Stimulated activated CD8-positive, alpha-beta memory T cell treated with anti-CD3 and anti-CD28 coated beads, Interleukin-12 subunit alpha, Interleukin-12 subunit beta, amount 100 ng/mL, for 24 hours (primary cell): ENCODE data around the gene SNRNP27.
A peak's percentile ranks its signal among the peaks of the same experiment; 100 is the strongest.
"Not testable (repeated sequence)": the region's sequence is repeated elsewhere in the genome, so short reads cannot be mapped to it uniquely, and the experiment has no call there.

ENCODE experiments used
- DNase-seq: peaks from one replicate; pipeline ENCODE4 v3.0.0-alpha.2; 2020; ENCODE audit errors: extremely low read depth

Gene SNRNP27

DNA sequence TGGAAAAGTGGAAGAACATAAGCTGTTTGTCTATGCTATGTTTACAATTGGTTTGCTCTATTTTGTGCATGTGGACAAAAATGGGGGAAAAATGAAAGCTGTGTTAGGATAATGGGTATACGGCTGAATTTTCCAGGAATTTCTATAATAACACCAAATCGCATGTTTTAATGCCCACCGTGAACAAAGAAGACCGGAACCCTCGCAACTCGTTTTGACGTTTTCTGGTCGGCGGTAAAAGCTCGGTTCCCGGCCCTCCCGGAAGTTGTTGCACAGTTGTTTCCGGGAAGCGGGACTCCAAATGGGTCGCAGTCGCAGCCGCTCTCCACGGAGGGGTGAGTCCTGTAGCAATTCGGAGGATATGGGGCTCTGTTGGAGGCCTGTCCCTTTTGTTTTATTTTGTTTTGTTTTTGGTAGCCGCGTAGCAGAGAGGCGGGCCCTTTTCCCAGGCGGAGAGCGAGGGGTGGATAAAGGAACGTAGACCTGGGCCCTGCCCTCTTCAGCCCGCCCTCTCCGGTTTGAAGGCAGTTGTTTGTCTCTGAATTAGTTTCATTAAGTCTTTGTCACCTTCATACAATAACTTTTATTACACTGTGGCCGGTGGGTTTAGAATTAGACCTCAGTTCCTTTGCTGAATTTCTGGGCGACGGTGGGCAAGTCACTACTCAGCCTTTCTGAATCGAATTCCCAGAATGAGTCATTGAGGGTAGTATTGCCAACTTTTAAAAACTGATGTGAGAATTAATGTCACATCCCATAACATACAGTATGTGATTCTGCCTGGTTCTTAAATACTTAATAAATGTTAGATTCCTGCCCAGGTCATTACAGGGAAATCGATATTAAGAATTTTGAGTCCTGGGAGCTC is at the start of gene SNRNP27:
SNRNP27 (plus strand) TSS at position 273 of the 868 bp plus-strand sequence; CDS start at position 302, 29 bp downstream.
- no peak for DNase-seq

- no peak for DNase-seq
These were observed 49.8 kb upstream of the SNRNP27 start for GRCh38 chr2:69843993-69844392.

DNA sequence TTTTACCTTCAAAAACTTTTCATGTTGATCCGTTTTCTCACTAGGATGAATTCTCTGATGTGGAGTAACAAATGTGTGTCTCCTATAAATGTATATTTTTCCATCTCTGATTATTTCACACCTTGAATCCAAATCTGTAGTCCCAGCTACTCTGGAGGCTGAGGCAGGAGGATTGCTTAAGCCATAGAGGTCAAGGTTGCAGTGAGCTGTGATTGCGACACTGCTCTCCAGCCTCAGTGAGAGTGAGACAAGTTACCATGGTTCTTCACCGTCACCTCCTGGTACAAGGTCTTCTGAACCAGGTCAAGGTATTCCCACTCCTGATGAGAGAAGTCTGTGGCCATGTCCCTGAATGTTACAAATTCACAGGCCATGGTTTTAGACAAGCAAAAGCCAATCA is 49.2 kb upstream of the SNRNP27 start:
- DNase-seq = no peak

DNA sequence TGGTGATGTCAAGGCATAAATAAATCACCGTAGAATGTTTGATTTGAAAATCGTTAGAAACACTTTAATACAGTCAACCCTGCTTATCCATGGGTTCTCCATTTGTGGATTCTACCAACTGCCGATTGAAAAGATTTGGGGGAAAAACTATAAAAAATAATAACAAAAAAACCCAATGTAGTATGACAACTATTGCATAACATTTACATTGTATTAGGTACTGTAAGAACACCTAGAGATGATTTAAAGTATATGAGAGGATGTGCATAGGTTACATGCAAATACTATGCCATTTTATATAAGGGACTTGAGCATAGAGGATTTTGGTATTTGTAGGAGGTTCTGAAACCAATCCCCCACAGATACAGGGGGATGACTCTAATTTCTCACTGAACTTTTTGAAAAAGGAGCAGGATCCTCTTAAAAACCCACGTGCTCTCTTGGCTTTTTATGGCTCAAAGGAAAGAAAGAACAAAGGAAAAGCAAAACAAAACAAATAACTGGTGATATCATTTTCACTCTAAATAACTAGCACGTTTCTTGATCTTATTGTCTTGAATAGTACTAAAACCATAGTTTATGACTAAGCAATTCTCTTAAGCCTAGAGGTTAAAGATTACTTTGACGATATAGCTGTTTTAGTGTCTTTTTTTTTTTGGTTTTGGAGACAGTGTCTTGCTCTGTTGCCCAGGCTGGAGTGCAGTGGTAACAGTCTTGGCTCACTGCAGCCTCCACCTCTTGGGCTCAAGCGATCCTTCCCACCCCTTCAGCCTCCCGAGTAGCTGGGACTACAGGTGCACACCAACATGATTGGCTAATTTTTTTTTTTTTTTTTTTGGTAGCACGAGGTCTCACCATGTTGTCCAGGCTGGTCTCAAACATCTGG is 47.3 kb upstream of the SNRNP27 start:
- DNase-seq = no peak

- no peak for DNase-seq
These were observed 46.5 kb upstream of the SNRNP27 start for GRCh38 chr2:69847068-69847828.

GRCh38 chr2:69848186-69848790 is 45.5 kb upstream of the SNRNP27 start:
- no peak for DNase-seq

DNA sequence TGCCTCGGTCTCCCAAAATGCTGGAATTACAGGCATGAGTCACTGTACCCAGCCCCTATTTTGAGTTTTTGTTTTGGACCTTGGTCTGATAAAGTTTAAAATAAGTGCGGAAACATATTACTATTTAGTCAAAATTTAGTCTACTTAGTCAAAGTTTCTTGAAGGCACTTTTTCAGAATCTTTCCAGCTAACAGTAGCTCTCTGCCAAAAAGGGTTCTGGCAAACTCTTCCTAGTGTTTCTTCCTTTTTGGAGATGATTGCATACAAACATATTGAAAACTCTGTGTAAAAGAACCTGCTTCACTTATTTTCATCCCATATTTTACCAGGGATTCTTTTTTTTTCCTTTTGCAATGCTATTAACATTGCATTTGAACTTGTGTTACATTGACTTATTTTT is 35.5 kb upstream of the SNRNP27 start:
- no peak for DNase-seq

DNA sequence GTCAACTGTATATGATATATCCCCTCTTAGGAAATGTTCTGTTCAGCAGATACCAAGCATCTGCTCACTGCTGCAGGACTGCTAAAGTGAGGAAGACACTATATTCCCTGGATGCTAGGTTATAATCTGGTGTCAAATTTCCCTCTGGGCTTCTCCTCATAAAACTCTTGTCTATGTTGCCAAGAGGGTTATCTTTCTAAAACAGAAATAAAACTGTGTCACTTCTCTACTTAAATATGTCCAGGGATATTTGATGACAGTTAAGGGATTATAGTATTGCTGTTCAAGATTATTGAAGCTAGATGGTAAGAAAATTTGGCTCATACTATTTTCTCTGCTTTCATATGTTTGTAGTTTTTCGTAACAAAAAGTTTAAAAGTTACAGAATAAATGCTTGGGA is 30.5 kb upstream of the SNRNP27 start:
- DNase-seq = no peak

DNA sequence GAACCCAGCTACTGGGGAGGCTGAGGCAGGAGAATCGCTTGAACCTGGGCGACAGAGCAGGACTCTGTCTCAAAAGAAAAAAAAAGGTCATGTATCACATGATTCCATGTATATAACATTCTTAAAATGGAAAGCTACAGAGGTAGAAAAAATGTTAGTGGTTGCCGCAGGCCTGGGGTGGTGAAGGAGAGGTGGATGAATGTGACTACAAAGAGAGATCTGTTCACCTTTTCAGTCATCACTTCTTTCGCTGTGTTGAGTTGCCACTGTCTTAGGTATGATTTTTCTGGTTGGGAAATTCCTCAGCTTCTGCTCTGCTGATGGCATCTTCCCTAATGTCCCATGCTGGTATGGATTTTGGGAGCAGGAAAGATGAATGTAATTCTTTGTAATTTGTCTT is 5.3 kb upstream of the SNRNP27 start:
- DNase-seq = no peak

DNA sequence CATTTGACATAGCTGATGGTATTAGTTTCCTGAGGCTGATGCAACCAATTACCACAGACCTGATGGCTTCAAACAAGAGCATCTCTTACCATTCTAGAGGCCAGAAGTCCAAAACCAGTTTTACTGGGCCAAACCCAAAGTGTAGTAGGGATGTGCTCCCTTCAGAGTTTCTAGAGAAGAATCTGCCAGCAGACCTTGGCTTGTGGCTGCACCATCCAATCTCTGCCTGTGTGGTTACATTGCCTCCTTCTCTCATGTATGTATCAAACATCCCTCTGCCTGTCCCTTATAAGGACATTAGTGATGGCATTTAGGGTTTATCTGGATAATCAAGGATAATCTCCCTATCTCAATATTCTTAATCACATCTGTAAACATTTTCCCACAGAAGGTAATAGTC is 4.5 kb upstream of the SNRNP27 start:
- DNase-seq = no peak

- DNase-seq = no peak
These were observed 2.9 kb upstream of the SNRNP27 start for GRCh38 chr2:69890881-69891280.

GRCh38 chr2:69892838-69893424 is 825 bp upstream of the SNRNP27 start:
- DNase-seq = not testable (repeated sequence)

GRCh38 chr2:69894737-69895136 is 981 bp downstream of the SNRNP27 start:
- not testable (repeated sequence) for DNase-seq

GRCh38 chr2:69902213-69902922 is 8.6 kb downstream of the SNRNP27 start:
- DNase-seq = no peak

DNA sequence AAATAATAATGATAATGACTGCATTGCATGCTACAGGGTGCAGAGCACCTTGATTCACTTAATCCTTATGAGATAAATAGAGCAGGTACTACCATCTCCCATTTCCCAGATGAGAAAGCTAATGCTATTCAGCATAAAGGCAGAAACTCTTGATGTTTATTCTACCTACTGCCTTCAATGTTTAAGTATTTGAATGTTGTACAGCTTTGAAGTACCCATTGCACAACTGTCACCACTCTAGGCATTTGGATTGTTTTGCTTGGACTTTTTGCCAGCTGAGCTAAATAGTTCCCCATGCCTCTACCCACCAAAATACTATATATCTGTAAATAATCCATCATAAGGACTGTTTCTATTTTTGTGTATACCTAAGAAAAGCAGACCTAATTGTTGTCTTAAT is 13.5 kb downstream of the SNRNP27 start:
- no peak for DNase-seq

DNA sequence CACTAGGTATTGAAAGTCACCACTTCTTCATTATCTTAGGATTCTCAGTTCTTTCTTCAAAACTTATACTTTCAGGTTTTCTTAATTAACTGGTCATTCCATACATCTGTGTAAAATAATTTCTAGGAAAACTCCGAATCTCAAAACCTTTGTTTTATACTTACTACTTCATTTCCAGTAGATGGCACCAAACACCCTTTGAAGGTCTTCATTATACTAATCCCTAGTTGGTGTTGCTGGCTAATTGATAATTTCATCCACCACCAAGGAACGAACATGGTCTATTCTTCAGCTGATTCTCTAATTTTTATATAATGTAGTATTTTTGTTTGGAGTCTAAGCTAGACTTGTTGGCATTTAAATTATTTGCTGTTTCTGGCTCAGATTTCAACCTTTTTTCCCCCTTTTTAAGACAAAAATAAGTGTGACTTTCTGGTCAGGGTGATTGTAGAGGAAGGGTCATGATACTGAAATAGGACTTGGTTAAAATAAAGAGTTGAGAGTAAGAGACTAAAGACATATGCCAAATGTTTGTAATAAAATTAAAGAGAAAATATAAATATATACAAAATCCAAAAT is 18.3 kb downstream of the SNRNP27 start:
- DNase-seq = no peak

DNA sequence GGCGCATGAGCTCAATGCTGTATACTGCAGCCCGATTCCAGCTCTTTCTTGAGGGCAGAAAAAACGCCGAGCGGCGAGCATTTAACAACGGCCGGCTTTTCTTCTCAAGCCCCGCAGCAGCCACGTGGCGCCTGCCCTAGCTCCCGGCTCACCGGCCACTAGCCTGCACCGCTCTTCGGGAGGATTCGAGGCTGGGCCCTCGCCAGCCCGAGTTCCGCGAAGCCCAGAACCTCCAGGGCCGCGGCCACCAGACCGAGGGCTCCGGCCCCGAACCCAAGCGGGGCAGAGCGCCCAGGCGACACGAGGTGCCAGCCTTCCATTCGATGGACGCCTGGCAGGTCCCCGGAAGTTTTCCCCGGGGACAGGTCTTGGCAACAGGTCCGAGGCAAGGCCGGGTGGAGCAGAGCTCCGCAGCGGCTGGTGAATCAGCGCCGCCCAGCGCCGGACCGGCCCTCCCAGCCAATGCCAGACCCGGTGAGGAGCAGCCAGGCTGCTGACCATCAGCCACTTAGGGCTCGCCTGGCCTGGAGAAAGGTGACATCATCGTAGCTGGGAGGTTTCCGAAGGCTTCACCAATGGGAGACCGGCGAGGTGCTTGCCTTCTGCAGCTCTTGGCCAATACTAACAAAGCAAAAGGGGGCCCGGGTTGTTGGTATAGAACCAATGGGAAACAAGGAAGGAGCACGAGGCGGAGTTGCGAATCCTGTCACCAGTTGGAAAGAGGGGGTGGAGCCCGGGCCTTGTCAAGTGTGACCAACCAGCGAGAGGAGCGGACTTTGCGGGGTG is 20.6 kb downstream of the SNRNP27 start:
- DNase-seq = no peak

DNA sequence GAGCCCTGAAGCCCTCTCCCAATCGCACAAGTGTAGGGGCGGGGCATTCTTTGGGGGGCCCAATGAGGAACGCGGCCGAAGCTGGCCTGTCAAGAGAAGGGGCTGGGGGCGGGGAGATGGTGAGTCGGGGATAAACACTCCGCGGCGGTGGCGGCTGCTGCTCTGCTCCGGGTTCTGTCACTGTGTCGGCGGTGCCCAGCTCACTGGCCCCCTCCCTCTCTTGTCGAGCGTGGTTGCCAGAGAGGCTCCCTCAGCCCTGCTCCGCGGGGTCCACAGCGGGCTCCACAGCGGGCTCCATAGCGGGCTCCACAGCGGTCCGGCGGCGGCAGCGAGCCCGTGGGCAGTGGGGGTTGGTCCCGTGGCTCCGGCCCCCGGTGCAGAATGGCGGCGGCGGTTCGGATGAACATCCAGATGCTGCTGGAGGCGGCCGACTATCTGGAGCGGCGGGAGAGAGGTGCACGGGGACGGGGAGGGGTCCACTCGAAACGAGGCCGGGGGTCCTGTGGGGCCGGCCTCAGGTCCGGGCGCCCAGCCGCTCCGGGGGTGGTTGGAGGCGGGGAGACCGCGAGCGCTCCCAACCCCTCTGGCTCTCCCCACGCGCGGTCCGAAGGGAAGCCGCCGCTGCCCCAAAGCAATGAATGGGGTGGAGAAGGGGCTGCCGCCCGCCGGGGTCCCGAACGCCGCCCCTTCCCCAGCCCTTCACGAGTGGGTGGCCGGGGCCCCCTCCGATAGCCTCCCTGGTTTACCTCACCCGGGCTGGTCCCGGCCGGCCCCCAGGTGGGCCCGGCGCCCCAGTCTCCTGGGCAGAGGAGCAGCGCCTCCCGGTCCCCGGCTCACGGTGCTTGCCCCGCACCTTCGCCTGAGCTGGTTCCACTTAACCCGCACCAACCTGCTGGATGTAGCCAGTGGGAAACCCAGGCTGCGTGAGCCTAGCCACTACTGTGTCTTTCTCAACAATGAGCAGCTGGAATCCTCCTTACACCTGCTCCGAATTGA is 21.5 kb downstream of the SNRNP27 start, which contains the start of gene MXD1:
MXD1 (plus strand) TSS at position 160 of the 996 bp plus-strand sequence; CDS start at position 382, 222 bp downstream.
- DNase-seq = peak; percentile 100
